Endothelial cell of umbilical vein (primary cell): Measurements from ENCODE around the gene ADGRD1. TPM values are rescaled to one million over a fixed set of nuclear protein-coding genes. Genes with fewer than 3 reads are reported as not detected.

Source experiments
- BruUV-seq: library from RNA; stranded (reverse); fragments of 400-500 nt; replicated peaks from 2 replicates; lab custom pipeline; 2021; lab: Mats Ljungman, UMichigan
- CTCF ChIA-PET: fragments of 300-600, 350-600 bp; sonication (Branson Sonifier 250); formaldehyde crosslinking; loops from one replicate; lab custom pipeline; 2021; ENCODE audit warnings: antibody characterized with exemption, inconsistent platforms; lab: Charles Lee
- POLR2A ChIA-PET: fragments of 300-600, 350-600 bp; sonication (Branson Sonifier 250); formaldehyde crosslinking; loops from one replicate; lab custom pipeline; 2021; ENCODE audit warnings: antibody characterized with exemption, inconsistent platforms; lab: Charles Lee
- DNase-seq: peaks from one replicate; pipeline ENCODE4 v3.0.0-alpha.2; 2011; ENCODE audit warnings: low read depth, low spot score
- FAIRE-seq: peaks from 2 replicates; lab custom pipeline; 2011; peaks lifted over from hg19 to GRCh38; lab: Jason Lieb, UNC
- H2AFZ ChIP-seq: 2 replicates; pipeline ENCODE4 v1.6.0; 2012; ENCODE audit warnings: low read depth, low read length, control low read depth, inconsistent platforms
- H3K27ac ChIP-seq: 2 replicates; pipeline ENCODE4 v1.5.1; 2011; ENCODE audit warnings: low read depth, mild to moderate bottlenecking, control low read depth, low read length, moderate library complexity; ENCODE audit not compliant: insufficient read depth
- H3K27me3 ChIP-seq, 2 experiments: 2 replicates each; pipeline versions ENCODE4 v1.6.0 to v1.6.1; 2011; ENCODE audit warnings: low read length in 2 of 2, mixed read lengths in 1 of 2; ENCODE audit not compliant: control insufficient read depth in 2 of 2, insufficient read depth in 2 of 2
- H3K36me3 ChIP-seq, 2 experiments: 2 replicates in 1 of 2; 3 replicates in 1 of 2; pipeline ENCODE4 v1.5.1; 2011; ENCODE audit warnings: low read length in 2 of 2, mild to moderate bottlenecking in 1 of 2, moderate library complexity in 1 of 2; ENCODE audit not compliant: control insufficient read depth in 2 of 2, insufficient read depth in 2 of 2; ENCODE audit errors: extremely low read depth in 1 of 2
- H3K4me1 ChIP-seq: 3 replicates; pipeline ENCODE4 v1.5.1; 2011; ENCODE audit warnings: mild to moderate bottlenecking, low read length; ENCODE audit not compliant: control insufficient read depth, insufficient read depth; ENCODE audit errors: extremely low read depth
- H3K4me2 ChIP-seq: 2 replicates; pipeline ENCODE4 v1.6.1; 2011; ENCODE audit warnings: low read length, control low read depth, mixed read lengths; ENCODE audit not compliant: insufficient read depth
- H3K4me3 ChIP-seq, 3 experiments: fragments of 200-600 bp in 1 of 3; sonication (generic), shearing (Covaris generic) in 1 of 3; replicated peaks in 1 of 3; 2 replicates each; pipeline ENCODE4 v1.5.1; 2011 to 2016; ENCODE audit warnings: control low read depth in 3 of 3, low read length in 3 of 3, mild to moderate bottlenecking in 2 of 3, inconsistent platforms in 1 of 3, low read depth in 1 of 3, moderate library complexity in 1 of 3; ENCODE audit not compliant: insufficient read depth in 1 of 3
- H3K79me2 ChIP-seq: 2 replicates; pipeline ENCODE4 v1.6.0; 2012; ENCODE audit warnings: low read length, inconsistent platforms; ENCODE audit not compliant: control insufficient read depth, insufficient read depth
- H3K9ac ChIP-seq: replicated peaks from 2 replicates; pipeline ENCODE3; 2011; ENCODE audit warnings: low read length, control low read depth; ENCODE audit not compliant: insufficient read depth; ENCODE audit errors: extremely low read depth
- H3K9me1 ChIP-seq: replicated peaks from 3 replicates; pipeline ENCODE4 v1.6.0; 2011; ENCODE audit warnings: mild to moderate bottlenecking, low read length; ENCODE audit not compliant: control insufficient read depth, insufficient read depth; ENCODE audit errors: extremely low read depth
- H3K9me3 ChIP-seq: replicated peaks from 2 replicates; pipeline ENCODE4 v1.5.1; 2012; ENCODE audit warnings: low read length, inconsistent platforms; ENCODE audit not compliant: control insufficient read depth, insufficient read depth
- H4K20me1 ChIP-seq: replicated peaks from 2 replicates; pipeline ENCODE3; 2011; ENCODE audit warnings: mild to moderate bottlenecking, low read length; ENCODE audit not compliant: control insufficient read depth, insufficient read depth; ENCODE audit errors: extremely low read depth
- EZH2 ChIP-seq: IDR thresholded peaks from 2 replicates; pipeline ENCODE4 v1.6.1; 2012; ENCODE audit warnings: borderline replicate concordance, low read depth, mild to moderate bottlenecking, moderate library complexity, low read length, inconsistent platforms; ENCODE audit not compliant: severe bottlenecking
- FOS ChIP-seq: IDR thresholded peaks from 2 replicates; pipeline ENCODE4 v1.6.1; 2011; ENCODE audit warnings: mild to moderate bottlenecking, low read length, moderate library complexity, borderline replicate concordance; ENCODE audit not compliant: insufficient read depth
- GATA2 ChIP-seq: IDR thresholded peaks from 2 replicates; pipeline ENCODE4 v1.7.0; 2011; ENCODE audit warnings: low read depth, mild to moderate bottlenecking, moderate library complexity, mixed read lengths, low read length; ENCODE audit not compliant: insufficient read length, insufficient read depth
- JUN ChIP-seq: IDR thresholded peaks from 2 replicates; pipeline ENCODE4 v1.6.1; 2011; ENCODE audit warnings: borderline replicate concordance, low read depth; ENCODE audit not compliant: insufficient read length, insufficient read depth
- MYC ChIP-seq: IDR thresholded peaks from one replicate; pipeline ENCODE4 v1.6.1; 2011; ENCODE audit warnings: mild to moderate bottlenecking, low read depth, low read length
- POLR2A ChIP-seq: IDR thresholded peaks from 2 replicates; pipeline ENCODE4 v1.6.1; 2012; ENCODE audit warnings: low read depth, mild to moderate bottlenecking, control low read depth, low read length
- POLR2AphosphoS5 ChIP-seq: IDR thresholded peaks from 2 replicates; pipeline ENCODE4 v1.6.1; 2012; ENCODE audit warnings: low read depth, mild to moderate bottlenecking, control low read depth, low read length, moderate library complexity; ENCODE audit not compliant: insufficient read depth
- dilution Hi-C: fragments of 300-500 bp; cut with MboI; formaldehyde crosslinking; loops from one replicate; pipeline ENCODE4 v1.15.0; 2019; ENCODE audit warnings: low sequenced_read_pairs; ENCODE audit not compliant: extremely low pct_ligation_motif_present
- intact Hi-C: fragments of 100-400 bp; cut with micrococcal nuclease; formaldehyde crosslinking; loops from one replicate; pipeline ENCODE4 v1.10.0; 2022
- polyA plus RNA-seq, 4 experiments: library from polyadenylated mRNA; depleted of rRNA in 3 of 4; stranded (reverse) in 3 of 4; unstranded in 1 of 4; fragments of >200 nt; gene quantifications; 2 replicates each; pipeline versions ENCODE4 v1.2.1 to v1.2.3, GENCODE V29; 2011 to 2012; ENCODE audit warnings: missing spikeins in 1 of 4
- total RNA-seq: library from RNA; stranded (reverse); gene quantifications from 2 replicates; pipeline ENCODE4 v1.2.3, GENCODE V29; 2021
- TF ChIP-seq, protein P1 (sequence below), 2 donors: IDR thresholded peaks; 1 replicate in 1 of 2; 2 replicates in 1 of 2; pipeline ENCODE4 v1.5.1; 2011; ENCODE audit warnings: low read length in 2 of 2, mild to moderate bottlenecking in 2 of 2, moderate library complexity in 2 of 2, control low read depth in 1 of 2, inconsistent platforms in 1 of 2, low read depth in 1 of 2; ENCODE audit not compliant: insufficient read depth in 1 of 2; ENCODE audit errors: extremely low read depth in 1 of 2
- TF ChIP-seq, protein P2 (sequence below): IDR thresholded peaks from 2 replicates; pipeline ENCODE4 v1.6.1; 2011; ENCODE audit not compliant: insufficient read depth, insufficient read length

Gene ADGRD1
- total and polyA plus RNA-seq, 2 donors (not counting 3 experiments of a cell fraction or from before 2014, with no cell fraction given), result 0.07 TPM; not detected in 1

DNA sequence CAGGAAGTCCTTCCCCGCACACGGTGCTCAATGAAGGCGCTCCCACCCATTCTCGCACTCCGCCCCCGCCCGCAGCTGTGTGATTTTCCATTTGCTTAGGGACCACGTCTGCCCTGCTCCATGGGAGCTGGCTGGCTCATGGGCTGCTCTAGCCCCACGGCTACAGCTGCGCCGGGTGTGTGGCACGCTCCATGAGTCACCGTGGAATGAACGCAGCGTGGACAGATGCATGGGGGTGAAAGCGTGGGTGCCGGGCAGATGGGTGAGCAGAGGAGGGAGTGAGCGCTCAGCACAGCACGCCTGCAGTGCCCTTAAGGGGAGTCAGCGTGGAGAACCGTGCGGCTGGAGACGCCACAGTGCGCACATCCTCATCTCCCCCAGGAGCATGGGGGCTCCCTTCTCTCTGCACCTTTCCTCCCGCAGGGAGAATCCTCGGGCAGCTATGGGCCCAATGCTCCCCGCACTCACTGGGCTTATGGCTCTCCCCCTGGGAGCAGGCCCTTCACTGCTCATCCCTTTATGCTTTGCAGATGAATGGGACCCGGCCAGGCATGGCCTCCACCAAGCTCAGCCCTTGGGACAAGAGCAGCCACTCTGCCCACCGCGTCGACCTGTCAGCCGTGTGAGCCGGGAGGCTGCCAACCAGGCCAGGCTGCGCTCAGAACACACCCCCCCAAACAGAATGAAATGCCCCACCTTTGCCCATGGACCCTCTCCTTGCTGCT is 185.1 kb downstream of the ADGRD1 start:
- Histone ChIP-seq H2AFZ (no peak overlapping the region), H3K9me3 (no peaks in the 10 kb centered on the region), H3K79me2 (no peaks in the 10 kb centered on the region), H4K20me1 (no peaks in the 10 kb centered on the region), H3K4me1 (no peaks in the 10 kb centered on the region), H3K4me2 (no peak overlapping the region), H3K4me3 (no peak overlapping the region), H3K27me3 (no peaks in the 10 kb centered on the region), H3K9ac (no peak overlapping the region), H3K36me3 (no peaks in the 10 kb centered on the region), H3K27ac (no peak overlapping the region), H3K9me1 (no peaks in the 10 kb centered on the region)
- ChIA-PET CTCF (no interaction called here), POLR2A (no interaction called here)
- dilution Hi-C loops (no loop called here), intact Hi-C loops (loop anchor here (10.0 kb wide), 1 partner anchor 374 kb away; no protein-coding TSS in a partner anchor)
- TF ChIP-seq FOS (no peak), POLR2A (no peak), GATA2 (no peak), EZH2 (no peak)
- BruUV-seq, result no TSS peak
- DNase-seq (no peak), FAIRE-seq (no peak)

DNA sequence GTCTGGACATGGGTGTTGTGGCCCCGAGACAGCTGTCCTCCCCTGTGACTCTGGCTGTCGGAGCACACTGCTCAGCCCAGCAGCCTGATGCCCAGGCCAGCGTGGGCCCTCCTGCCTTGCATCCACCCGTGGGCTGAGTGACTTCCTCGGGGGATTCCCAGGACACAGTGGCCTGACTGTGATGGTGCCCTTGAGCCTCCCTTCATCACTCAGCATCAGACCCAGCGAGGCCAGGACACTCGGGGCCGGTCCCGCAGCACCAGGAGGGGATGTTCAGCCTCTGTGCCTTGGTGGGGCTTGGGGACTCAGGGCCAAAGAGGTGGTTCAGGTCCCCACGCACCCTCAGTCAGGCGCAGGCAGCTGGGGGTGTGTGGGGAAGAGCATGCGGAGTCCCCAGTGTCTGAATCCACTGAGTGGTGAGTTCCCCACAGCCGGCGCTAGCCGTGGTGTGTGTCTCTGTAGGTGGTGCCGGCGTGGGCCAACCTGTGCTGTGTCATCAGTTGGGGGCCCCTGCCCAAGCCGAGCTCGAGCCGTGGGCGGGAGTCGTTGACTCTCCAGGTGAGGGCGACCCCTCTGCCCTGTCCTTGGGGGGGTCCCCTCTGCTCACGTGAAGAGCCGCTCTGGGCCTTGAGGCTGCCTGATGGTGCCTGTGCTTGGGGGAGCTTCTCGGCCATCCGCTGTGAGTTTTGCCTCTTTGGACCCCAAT is 185.8 kb downstream of the ADGRD1 start:
- Histone ChIP-seq H3K27ac (no peak overlapping the region), H3K27me3 (no peaks in the 10 kb centered on the region), H3K9ac (no peak overlapping the region), H3K36me3 (no peaks in the 10 kb centered on the region), H3K9me1 (no peaks in the 10 kb centered on the region), H2AFZ (no peak overlapping the region), H4K20me1 (no peaks in the 10 kb centered on the region), H3K4me1 (no peaks in the 10 kb centered on the region), H3K4me2 (no peak overlapping the region), H3K4me3 (no peak overlapping the region), H3K79me2 (no peaks in the 10 kb centered on the region), H3K9me3 (no peaks in the 10 kb centered on the region)
- FAIRE-seq, result no peak
- CTCF ChIA-PET, result no interaction called here
- DNase-seq, result no peak
- dilution Hi-C loops (no loop called here), intact Hi-C loops (loop anchor here (10.0 kb wide), 1 partner anchor 375 kb away; no protein-coding TSS in a partner anchor)
- no TSS peak for BruUV-seq
- no peak for TF ChIP-seq JUN
- TF ChIP-seq FOS, result no peak
- no peak for TF ChIP-seq POLR2AphosphoS5
- no peak for TF ChIP-seq POLR2A
- TF ChIP-seq, protein P1, sequence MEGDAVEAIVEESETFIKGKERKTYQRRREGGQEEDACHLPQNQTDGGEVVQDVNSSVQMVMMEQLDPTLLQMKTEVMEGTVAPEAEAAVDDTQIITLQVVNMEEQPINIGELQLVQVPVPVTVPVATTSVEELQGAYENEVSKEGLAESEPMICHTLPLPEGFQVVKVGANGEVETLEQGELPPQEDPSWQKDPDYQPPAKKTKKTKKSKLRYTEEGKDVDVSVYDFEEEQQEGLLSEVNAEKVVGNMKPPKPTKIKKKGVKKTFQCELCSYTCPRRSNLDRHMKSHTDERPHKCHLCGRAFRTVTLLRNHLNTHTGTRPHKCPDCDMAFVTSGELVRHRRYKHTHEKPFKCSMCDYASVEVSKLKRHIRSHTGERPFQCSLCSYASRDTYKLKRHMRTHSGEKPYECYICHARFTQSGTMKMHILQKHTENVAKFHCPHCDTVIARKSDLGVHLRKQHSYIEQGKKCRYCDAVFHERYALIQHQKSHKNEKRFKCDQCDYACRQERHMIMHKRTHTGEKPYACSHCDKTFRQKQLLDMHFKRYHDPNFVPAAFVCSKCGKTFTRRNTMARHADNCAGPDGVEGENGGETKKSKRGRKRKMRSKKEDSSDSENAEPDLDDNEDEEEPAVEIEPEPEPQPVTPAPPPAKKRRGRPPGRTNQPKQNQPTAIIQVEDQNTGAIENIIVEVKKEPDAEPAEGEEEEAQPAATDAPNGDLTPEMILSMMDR (IDR thresholded peaks at IDR 0.05; ENCODE audit: extremely low read depth in 1 of 2, insufficient read depth in 1 of 2, low read depth in 1 of 2, low read length in 2 of 2), result no peak
- no peak for TF ChIP-seq MYC
- TF ChIP-seq EZH2, result no peak
- TF ChIP-seq, protein P2, sequence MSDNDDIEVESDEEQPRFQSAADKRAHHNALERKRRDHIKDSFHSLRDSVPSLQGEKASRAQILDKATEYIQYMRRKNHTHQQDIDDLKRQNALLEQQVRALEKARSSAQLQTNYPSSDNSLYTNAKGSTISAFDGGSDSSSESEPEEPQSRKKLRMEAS, result no peak
- TF ChIP-seq GATA2, result no peak
- POLR2A ChIA-PET, result no interaction called here
